ENCODE results near the gene EML6.
"Not testable (repeated sequence)": the region's sequence is repeated elsewhere in the genome, so short reads cannot be mapped to it uniquely, and the experiment has no call there.

EML6 gene

DNA sequence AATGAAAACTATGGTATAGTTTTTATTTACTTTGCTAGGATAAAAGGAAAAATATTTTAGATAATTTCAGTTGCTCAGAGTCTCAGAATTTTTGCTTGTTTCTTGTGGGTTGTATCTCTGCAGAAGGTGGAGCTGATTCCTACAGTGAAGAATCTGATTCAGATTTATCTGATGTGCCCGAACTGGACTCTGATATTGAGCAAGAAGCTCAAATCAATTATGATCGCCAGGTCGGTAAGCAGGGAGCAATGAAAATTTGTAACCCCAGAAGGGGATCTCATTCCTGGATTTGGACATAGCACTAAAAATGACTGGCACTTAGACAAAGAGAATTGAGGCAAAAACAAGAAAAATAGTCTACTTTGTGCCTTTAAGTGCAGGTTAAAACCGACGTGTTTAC is 140.2 kb downstream of the EML6 start:
- no peaks in the 10 kb centered on the region for H3K27me3 ChIP-seq (ENCODE audit: control insufficient read depth in 1 of 2, insufficient read depth in 2 of 2, low read length in 2 of 2)
- H3K4me1 ChIP-seq (ENCODE audit: control insufficient read depth, insufficient read depth, low read length): no peaks in the 10 kb centered on the region
- H3K9ac ChIP-seq (ENCODE audit: low read length in 2 of 2): no peak overlapping the region
- H3K27ac ChIP-seq (ENCODE audit: low read length): no peak overlapping the region
- H3K4me3 ChIP-seq (ENCODE audit: low read length in 2 of 2): no peak overlapping the region
- H3K9me3 ChIP-seq (ENCODE audit: control insufficient read depth in 2 of 2, low read length in 2 of 2): no peaks in the 10 kb centered on the region
- no peaks in the 10 kb centered on the region for H3K36me3 ChIP-seq (ENCODE audit: control insufficient read depth in 2 of 2, insufficient read depth in 2 of 2, low read length in 2 of 2)

DNA sequence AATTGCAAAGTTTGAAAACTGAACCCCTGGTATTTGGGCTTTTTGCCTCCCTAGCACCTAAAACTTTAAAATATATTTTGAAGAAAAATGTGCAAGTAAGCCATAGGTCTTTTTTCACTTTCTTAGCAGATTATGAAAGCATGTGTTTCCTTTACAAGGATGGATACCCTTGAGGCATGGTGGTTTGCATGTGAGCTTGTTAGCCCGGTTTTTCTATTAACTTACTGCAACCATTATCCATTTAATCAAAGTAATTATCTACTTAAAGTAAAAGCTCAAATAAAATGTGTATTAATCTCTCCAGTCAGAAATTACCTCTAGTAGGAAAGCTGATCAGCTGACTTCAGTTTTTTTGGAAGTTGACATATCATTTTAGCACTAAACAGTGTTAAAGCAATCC is 140.6 kb downstream of the EML6 start:
- no peak overlapping the region for H3K27ac ChIP-seq (ENCODE audit: low read length)
- H3K9me3 ChIP-seq (ENCODE audit: control insufficient read depth in 2 of 2, low read length in 2 of 2): no peaks in the 10 kb centered on the region
- H3K27me3 ChIP-seq (ENCODE audit: control insufficient read depth in 1 of 2, insufficient read depth in 2 of 2, low read length in 2 of 2): no peaks in the 10 kb centered on the region
- no peaks in the 10 kb centered on the region for H3K36me3 ChIP-seq (ENCODE audit: control insufficient read depth in 2 of 2, insufficient read depth in 2 of 2, low read length in 2 of 2)
- no peaks in the 10 kb centered on the region for H3K4me1 ChIP-seq (ENCODE audit: control insufficient read depth, insufficient read depth, low read length)
- no peak overlapping the region for H3K9ac ChIP-seq (ENCODE audit: low read length in 2 of 2)
- no peak overlapping the region for H3K4me3 ChIP-seq (ENCODE audit: low read length in 2 of 2)

DNA sequence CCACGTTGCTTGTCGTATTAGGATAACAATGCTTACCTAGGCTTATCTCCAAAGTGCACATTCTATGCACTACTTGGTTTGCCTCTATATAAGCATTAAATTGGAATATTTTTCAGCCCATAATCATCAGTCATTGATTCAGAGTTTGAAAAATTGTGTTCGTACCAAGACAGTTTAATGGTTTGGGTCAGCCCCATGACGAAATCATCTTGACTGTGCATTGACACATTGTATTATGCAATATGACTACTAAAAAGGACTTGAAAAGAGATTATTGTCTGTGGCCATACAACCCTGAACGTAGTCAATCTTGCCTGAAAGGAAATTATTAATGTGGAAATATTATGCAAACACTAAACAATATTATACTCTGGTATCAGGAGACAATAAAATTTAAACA is 141.3 kb downstream of the EML6 start:
- H3K4me3 ChIP-seq (ENCODE audit: low read length in 2 of 2): no peak overlapping the region
- H3K27ac ChIP-seq (ENCODE audit: low read length): no peak overlapping the region
- H3K9me3 ChIP-seq (ENCODE audit: control insufficient read depth in 2 of 2, low read length in 2 of 2): no peaks in the 10 kb centered on the region
- H3K4me1 ChIP-seq (ENCODE audit: control insufficient read depth, insufficient read depth, low read length): no peaks in the 10 kb centered on the region
- H3K36me3 ChIP-seq (ENCODE audit: control insufficient read depth in 2 of 2, insufficient read depth in 2 of 2, low read length in 2 of 2): no peaks in the 10 kb centered on the region
- H3K9ac ChIP-seq (ENCODE audit: low read length in 2 of 2): no peak overlapping the region
- H3K27me3 ChIP-seq (ENCODE audit: control insufficient read depth in 1 of 2, insufficient read depth in 2 of 2, low read length in 2 of 2): no peaks in the 10 kb centered on the region

DNA sequence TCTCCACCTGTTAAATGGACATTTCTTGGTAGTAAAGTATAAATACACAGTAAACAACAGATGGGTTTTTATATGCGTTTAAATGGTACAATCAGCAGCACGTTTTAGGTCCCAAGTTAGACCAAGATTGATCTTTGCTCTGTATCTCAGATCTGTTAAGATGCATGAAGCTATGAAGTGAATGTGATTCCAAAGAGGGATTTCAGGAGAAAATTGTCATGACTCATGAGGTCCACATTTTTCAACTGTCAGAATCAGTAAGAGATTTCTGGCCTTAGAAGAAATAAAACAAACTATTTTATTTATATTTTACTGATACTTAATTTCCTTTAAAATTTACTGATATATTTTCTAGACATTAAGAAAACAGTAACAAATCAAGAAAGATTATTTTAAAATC is 142.7 kb downstream of the EML6 start:
- no peak overlapping the region for H3K27ac ChIP-seq (ENCODE audit: low read length)
- H3K9me3 ChIP-seq (ENCODE audit: control insufficient read depth in 2 of 2, low read length in 2 of 2): no peaks in the 10 kb centered on the region
- no peak overlapping the region for H3K4me3 ChIP-seq (ENCODE audit: low read length in 2 of 2)
- H3K9ac ChIP-seq (ENCODE audit: low read length in 2 of 2): no peak overlapping the region
- no peaks in the 10 kb centered on the region for H3K4me1 ChIP-seq (ENCODE audit: control insufficient read depth, insufficient read depth, low read length)
- no peaks in the 10 kb centered on the region for H3K27me3 ChIP-seq (ENCODE audit: control insufficient read depth in 1 of 2, insufficient read depth in 2 of 2, low read length in 2 of 2)
- H3K36me3 ChIP-seq (ENCODE audit: control insufficient read depth in 2 of 2, insufficient read depth in 2 of 2, low read length in 2 of 2): no peaks in the 10 kb centered on the region

DNA sequence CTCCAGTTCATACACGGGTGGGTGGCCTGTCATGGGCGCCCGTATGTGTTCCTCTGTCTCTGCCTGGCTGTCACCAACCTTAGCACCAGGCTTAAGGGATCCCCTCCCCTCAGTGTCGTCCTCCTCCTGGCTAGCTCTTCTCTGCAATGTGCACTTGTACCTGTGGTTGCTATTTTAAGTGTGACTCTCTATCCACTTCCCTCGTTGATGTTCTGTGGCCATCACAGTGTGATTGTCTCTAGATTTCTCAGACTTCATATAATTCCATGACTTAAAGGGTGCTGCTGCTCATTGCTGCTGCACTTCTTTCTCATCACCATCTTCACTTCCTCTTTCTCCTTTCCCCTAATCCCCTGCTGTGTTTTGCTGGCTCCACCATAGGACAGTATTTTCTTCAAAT is 143.4 kb downstream of the EML6 start:
- no peaks in the 10 kb centered on the region for H3K4me1 ChIP-seq (ENCODE audit: control insufficient read depth, insufficient read depth, low read length)
- no peaks in the 10 kb centered on the region for H3K9me3 ChIP-seq (ENCODE audit: control insufficient read depth in 2 of 2, low read length in 2 of 2)
- H3K27me3 ChIP-seq (ENCODE audit: control insufficient read depth in 1 of 2, insufficient read depth in 2 of 2, low read length in 2 of 2): no peaks in the 10 kb centered on the region
- no peak overlapping the region for H3K27ac ChIP-seq (ENCODE audit: low read length)
- no peaks in the 10 kb centered on the region for H3K36me3 ChIP-seq (ENCODE audit: control insufficient read depth in 2 of 2, insufficient read depth in 2 of 2, low read length in 2 of 2)
- no peak overlapping the region for H3K9ac ChIP-seq (ENCODE audit: low read length in 2 of 2)
- no peak overlapping the region for H3K4me3 ChIP-seq (ENCODE audit: low read length in 2 of 2)

DNA sequence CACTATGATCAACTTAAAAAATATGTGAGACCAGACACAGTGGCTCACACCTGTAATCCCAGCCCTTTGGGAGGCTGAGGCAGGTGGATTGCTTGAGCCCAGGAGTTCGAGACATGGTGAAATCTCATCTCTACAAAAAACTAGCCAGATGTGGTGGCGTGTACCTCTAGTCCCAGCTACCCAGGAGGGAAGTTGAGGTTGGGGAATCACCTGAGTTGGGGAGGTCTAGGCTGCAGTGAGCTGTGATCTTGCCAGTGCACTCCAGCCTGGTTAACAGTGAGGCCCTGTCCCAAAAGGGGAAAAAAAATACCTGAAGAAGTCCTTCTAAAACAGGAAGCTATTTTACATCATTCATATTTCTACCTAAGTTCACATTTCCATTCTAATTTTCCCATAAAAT is 144.0 kb downstream of the EML6 start:
- Histone ChIP-seq H3K27me3 (ENCODE audit: control insufficient read depth in 1 of 2, insufficient read depth in 2 of 2, low read length in 2 of 2) (no peaks in the 10 kb centered on the region), H3K9ac (ENCODE audit: low read length in 2 of 2) (no peak overlapping the region), H3K4me3 (ENCODE audit: low read length in 2 of 2) (no peak overlapping the region), H3K4me1 (ENCODE audit: control insufficient read depth, insufficient read depth, low read length) (no peaks in the 10 kb centered on the region), H3K27ac (ENCODE audit: low read length) (no peak overlapping the region), H3K9me3 (ENCODE audit: control insufficient read depth in 2 of 2, low read length in 2 of 2) (no peaks in the 10 kb centered on the region), H3K36me3 (ENCODE audit: control insufficient read depth in 2 of 2, insufficient read depth in 2 of 2, low read length in 2 of 2) (no peaks in the 10 kb centered on the region)

DNA sequence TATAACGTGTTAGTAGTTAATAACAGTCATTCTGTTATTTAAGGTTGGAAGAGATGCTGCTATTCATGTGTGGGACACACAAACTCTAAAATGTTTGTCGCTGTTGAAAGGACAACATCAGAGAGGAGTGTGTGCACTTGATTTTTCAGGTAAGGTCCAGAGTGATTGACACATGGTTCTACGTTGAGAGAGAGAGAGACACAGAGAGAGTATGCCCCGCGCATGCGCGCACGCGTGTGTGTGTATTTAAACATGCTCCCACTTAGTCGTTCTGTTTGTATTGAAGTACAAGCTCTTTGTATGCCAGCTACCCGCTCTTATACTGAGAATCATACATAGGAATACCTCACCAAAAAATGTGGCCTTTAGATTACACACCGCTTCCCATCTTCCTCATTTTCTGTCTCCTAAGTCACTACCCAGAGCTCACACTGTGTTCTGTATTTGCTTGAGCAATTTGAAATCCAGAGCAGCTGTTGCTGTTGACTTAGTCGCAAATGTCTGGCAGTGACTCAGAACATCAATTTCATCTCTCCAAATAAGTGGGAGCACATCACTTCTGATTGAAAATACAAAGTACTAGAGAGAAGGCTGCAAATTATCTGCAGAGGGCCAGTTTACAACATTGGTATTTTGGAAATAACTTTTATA is 148.1 kb downstream of the EML6 start:
- Histone ChIP-seq H3K36me3 (ENCODE audit: control insufficient read depth in 2 of 2, insufficient read depth in 2 of 2, low read length in 2 of 2) (no peaks in the 10 kb centered on the region), H3K27me3 (ENCODE audit: control insufficient read depth in 1 of 2, insufficient read depth in 2 of 2, low read length in 2 of 2) (no peaks in the 10 kb centered on the region), H3K9ac (ENCODE audit: low read length in 2 of 2) (no peak overlapping the region), H3K4me3 (ENCODE audit: low read length in 2 of 2) (no peak overlapping the region), H3K4me1 (ENCODE audit: control insufficient read depth, insufficient read depth, low read length) (no peaks in the 10 kb centered on the region), H3K27ac (ENCODE audit: low read length) (no peak overlapping the region), H3K9me3 (ENCODE audit: control insufficient read depth in 2 of 2, low read length in 2 of 2) (no peaks in the 10 kb centered on the region)

DNA sequence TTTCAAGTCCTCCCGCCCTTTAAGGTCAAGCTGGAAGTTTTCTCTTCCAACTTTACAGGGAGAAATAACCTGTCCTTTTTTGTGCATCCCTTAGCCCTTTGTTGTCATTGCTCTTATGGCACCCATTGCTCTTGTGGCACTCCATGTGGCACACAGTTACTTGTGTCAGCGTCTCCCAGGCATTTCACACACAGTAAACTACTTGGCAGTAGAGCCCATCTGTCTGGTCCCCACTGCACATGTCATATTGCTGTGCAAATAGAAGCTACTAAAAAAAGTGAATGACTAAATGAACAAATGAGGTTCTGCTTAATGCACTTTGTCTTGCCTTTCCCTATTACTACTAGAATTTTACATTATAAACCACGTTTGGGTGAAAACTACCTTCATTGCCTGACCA is 149.3 kb downstream of the EML6 start:
- Histone ChIP-seq H3K9me3 (ENCODE audit: control insufficient read depth in 2 of 2, low read length in 2 of 2) (no peaks in the 10 kb centered on the region), H3K4me1 (ENCODE audit: control insufficient read depth, insufficient read depth, low read length) (no peaks in the 10 kb centered on the region), H3K36me3 (ENCODE audit: control insufficient read depth in 2 of 2, insufficient read depth in 2 of 2, low read length in 2 of 2) (no peaks in the 10 kb centered on the region), H3K27me3 (ENCODE audit: control insufficient read depth in 1 of 2, insufficient read depth in 2 of 2, low read length in 2 of 2) (no peaks in the 10 kb centered on the region), H3K4me3 (ENCODE audit: low read length in 2 of 2) (no peak overlapping the region), H3K27ac (ENCODE audit: low read length) (no peak overlapping the region), H3K9ac (ENCODE audit: low read length in 2 of 2) (no peak overlapping the region)

DNA sequence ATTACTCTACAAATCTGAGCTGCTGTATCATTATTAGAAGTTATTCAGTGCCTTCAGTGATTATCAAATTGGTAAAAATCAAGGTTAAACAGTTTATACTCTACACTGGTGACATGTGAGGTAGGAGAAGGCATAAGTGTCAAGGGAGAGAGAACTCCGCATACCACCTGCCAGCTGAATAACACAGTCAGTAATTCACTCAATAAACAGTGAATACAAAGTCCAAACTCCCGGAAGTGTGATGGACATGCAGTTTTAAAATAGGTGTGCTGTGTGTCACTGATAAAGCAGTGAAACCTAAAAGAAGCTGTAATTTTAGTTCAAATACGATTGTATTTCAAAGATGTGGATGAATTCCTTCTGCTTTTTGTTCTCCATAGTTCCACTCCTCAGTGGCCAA is 149.8 kb downstream of the EML6 start:
- not testable (repeated sequence) for H3K27me3 ChIP-seq (ENCODE audit: control insufficient read depth in 1 of 2, insufficient read depth in 2 of 2, low read length in 2 of 2); H3K27ac ChIP-seq (ENCODE audit: low read length); H3K36me3 ChIP-seq (ENCODE audit: control insufficient read depth in 2 of 2, insufficient read depth in 2 of 2, low read length in 2 of 2); H3K9me3 ChIP-seq (ENCODE audit: control insufficient read depth in 2 of 2, low read length in 2 of 2); H3K9ac ChIP-seq (ENCODE audit: low read length in 2 of 2); H3K4me1 ChIP-seq (ENCODE audit: control insufficient read depth, insufficient read depth, low read length); H3K4me3 ChIP-seq (ENCODE audit: low read length in 2 of 2)

DNA sequence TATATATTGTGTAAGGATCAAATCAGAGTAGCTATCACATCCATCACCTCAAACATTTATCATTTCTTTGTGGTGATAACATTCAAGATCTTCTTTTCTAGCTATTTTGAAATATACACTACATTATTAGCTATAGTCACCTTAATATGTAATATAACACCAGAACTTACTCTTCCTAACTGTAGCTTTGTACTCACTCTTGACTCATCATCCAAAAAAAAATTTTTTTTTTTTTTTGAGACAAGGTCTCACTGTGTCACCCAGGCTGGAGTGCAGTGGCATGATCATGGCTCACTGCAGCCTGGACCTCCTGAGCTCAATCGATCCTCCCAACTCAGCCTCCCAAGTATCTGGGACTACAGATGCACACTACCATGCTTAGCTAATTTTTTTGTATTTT is 153.3 kb downstream of the EML6 start:
- Histone ChIP-seq H3K27me3 (ENCODE audit: control insufficient read depth in 1 of 2, insufficient read depth in 2 of 2, low read length in 2 of 2) (no peaks in the 10 kb centered on the region), H3K36me3 (ENCODE audit: control insufficient read depth in 2 of 2, insufficient read depth in 2 of 2, low read length in 2 of 2) (no peaks in the 10 kb centered on the region), H3K9ac (ENCODE audit: low read length in 2 of 2) (no peak overlapping the region), H3K4me1 (ENCODE audit: control insufficient read depth, insufficient read depth, low read length) (no peaks in the 10 kb centered on the region), H3K9me3 (ENCODE audit: control insufficient read depth in 2 of 2, low read length in 2 of 2) (no peaks in the 10 kb centered on the region), H3K4me3 (ENCODE audit: low read length in 2 of 2) (no peak overlapping the region), H3K27ac (ENCODE audit: low read length) (no peak overlapping the region)

DNA sequence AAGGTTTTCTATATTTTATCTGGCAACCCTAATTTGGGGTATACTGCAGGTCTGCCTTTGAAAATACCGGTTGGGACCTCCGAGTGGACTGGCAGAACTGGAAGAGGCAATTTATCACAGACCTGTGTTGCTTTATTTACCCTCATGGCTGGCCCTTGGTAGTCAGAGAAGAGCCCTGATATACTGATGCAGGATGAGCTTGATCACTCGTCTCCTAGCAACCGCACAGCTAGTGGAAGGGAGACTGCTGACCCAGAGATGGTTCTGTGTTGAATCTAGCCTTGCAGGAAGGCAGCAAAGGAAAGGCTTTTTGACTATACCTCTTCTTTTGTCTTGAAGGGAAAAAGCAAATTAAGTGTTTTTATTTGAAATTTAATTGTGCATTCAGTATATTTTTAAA is 154.7 kb downstream of the EML6 start:
- H3K27ac ChIP-seq (ENCODE audit: low read length): no peak overlapping the region
- H3K36me3 ChIP-seq (ENCODE audit: control insufficient read depth in 2 of 2, insufficient read depth in 2 of 2, low read length in 2 of 2): no peaks in the 10 kb centered on the region

More for the DNA sequence above, 154.7 kb downstream of the EML6 start:
- Histone ChIP-seq H3K27me3 (ENCODE audit: control insufficient read depth in 1 of 2, insufficient read depth in 2 of 2, low read length in 2 of 2) (no peaks in the 10 kb centered on the region), H3K9me3 (ENCODE audit: control insufficient read depth in 2 of 2, low read length in 2 of 2) (no peaks in the 10 kb centered on the region), H3K4me1 (ENCODE audit: control insufficient read depth, insufficient read depth, low read length) (no peaks in the 10 kb centered on the region), H3K9ac (ENCODE audit: low read length in 2 of 2) (no peak overlapping the region), H3K4me3 (ENCODE audit: low read length in 2 of 2) (no peak overlapping the region)
